ENCODE data around the gene EPB41L4B.

DNA sequence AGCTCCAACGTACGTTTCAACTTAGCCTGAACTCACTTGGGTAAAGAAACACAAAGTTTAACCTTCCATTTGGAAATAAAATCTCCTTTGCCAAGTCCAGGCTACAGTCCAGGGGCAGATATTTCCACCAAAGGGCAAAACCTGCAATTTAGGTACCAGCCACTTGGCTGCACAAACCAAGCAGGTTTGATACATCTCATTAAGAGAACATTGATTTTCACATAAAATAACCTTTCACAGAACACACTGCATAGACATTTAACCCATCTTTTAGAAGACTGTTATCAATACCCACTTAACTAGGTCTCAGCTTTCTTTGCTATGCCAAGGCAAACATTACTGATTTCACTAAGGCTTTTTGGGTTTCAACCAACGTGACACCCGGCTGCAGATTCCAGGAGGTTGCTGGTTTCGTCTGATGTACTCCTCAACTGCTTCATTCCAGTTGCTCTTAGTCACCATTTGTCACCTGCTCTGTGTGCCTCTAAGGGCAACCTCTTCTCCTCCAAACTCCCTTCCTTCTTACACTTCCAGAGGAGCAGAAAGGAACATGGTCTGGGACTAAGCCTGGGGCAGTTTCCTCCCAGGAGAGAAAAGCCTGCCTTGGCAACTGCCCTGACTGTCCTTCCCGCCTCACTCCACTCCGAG is 67.1 kb downstream of the EPB41L4B start:
- TF ChIP-seq POLR2A (IDR thresholded peaks at IDR 0.05; ENCODE audit: low read depth) = no peak
- TF ChIP-seq, protein P1, sequence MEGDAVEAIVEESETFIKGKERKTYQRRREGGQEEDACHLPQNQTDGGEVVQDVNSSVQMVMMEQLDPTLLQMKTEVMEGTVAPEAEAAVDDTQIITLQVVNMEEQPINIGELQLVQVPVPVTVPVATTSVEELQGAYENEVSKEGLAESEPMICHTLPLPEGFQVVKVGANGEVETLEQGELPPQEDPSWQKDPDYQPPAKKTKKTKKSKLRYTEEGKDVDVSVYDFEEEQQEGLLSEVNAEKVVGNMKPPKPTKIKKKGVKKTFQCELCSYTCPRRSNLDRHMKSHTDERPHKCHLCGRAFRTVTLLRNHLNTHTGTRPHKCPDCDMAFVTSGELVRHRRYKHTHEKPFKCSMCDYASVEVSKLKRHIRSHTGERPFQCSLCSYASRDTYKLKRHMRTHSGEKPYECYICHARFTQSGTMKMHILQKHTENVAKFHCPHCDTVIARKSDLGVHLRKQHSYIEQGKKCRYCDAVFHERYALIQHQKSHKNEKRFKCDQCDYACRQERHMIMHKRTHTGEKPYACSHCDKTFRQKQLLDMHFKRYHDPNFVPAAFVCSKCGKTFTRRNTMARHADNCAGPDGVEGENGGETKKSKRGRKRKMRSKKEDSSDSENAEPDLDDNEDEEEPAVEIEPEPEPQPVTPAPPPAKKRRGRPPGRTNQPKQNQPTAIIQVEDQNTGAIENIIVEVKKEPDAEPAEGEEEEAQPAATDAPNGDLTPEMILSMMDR (IDR thresholded peaks at IDR 0.05) = no peak

All from esophagus muscularis mucosa (tissue), 3 donors.